22Rv1 (cell line): ENCODE measurements around the gene LARP4B.

Experiments used
- CTCF ChIP-seq: fragments of 450-650 bp; IDR thresholded peaks from 2 replicates; pipeline ENCODE4 v1.5.1; 2017; ENCODE audit warnings: mild to moderate bottlenecking
- ZFX ChIP-seq: fragments of 450-650 bp; IDR thresholded peaks from 2 replicates; pipeline ENCODE4 v1.6.1; 2017; ENCODE audit warnings: antibody characterized with exemption, borderline replicate concordance

- TF ChIP-seq CTCF (no peak), ZFX (no peak)
Measured at GRCh38 chr10:953836-954235, 22.3 kb upstream of the LARP4B start.
